WTC11 (cell line): ENCODE data around the gene PRR5L.

ENCODE experiments used
- TF ChIP-seq, protein P1 (sequence below): fragments of 200-600 bp; IDR thresholded peaks from 2 replicates; pipeline ENCODE4 v1.8.0; 2022; ENCODE audit warnings: antibody characterized with exemption
- TF ChIP-seq, protein P2 (sequence below): sonication (generic); formaldehyde crosslinking; IDR thresholded peaks from 2 replicates; pipeline ENCODE4 v1.8.1; 2023; ENCODE audit warnings: mild to moderate bottlenecking, missing genetic modification reagents, moderate library complexity

- TF ChIP-seq, protein P1, sequence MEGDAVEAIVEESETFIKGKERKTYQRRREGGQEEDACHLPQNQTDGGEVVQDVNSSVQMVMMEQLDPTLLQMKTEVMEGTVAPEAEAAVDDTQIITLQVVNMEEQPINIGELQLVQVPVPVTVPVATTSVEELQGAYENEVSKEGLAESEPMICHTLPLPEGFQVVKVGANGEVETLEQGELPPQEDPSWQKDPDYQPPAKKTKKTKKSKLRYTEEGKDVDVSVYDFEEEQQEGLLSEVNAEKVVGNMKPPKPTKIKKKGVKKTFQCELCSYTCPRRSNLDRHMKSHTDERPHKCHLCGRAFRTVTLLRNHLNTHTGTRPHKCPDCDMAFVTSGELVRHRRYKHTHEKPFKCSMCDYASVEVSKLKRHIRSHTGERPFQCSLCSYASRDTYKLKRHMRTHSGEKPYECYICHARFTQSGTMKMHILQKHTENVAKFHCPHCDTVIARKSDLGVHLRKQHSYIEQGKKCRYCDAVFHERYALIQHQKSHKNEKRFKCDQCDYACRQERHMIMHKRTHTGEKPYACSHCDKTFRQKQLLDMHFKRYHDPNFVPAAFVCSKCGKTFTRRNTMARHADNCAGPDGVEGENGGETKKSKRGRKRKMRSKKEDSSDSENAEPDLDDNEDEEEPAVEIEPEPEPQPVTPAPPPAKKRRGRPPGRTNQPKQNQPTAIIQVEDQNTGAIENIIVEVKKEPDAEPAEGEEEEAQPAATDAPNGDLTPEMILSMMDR: no peak
- TF ChIP-seq, protein P2, sequence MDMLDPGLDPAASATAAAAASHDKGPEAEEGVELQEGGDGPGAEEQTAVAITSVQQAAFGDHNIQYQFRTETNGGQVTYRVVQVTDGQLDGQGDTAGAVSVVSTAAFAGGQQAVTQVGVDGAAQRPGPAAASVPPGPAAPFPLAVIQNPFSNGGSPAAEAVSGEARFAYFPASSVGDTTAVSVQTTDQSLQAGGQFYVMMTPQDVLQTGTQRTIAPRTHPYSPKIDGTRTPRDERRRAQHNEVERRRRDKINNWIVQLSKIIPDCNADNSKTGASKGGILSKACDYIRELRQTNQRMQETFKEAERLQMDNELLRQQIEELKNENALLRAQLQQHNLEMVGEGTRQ (CRISPR knock-in tag): no peak
These were observed 20.0 kb downstream of the PRR5L start for GRCh38 chr11:36316049-36316448.
